HG02840 (cell line): ENCODE measurements around the gene AARSD1.
A peak's percentile ranks its signal among the peaks of the same experiment; 100 is the strongest.
"Not testable (repeated sequence)": the region's sequence is repeated elsewhere in the genome, so short reads cannot be mapped to it uniquely, and the experiment has no call there.

ENCODE experiments used
- ATAC-seq: cut with Tn5 transposase; IDR thresholded peaks from one replicate; pipeline ENCODE4 v1.9.1; 2021; ENCODE audit warnings: mild to moderate bottlenecking, moderate library complexity, moderate number of reproducible peaks; ENCODE audit not compliant: unreplicated experiment, low FRiP score

AARSD1 gene, protein sequence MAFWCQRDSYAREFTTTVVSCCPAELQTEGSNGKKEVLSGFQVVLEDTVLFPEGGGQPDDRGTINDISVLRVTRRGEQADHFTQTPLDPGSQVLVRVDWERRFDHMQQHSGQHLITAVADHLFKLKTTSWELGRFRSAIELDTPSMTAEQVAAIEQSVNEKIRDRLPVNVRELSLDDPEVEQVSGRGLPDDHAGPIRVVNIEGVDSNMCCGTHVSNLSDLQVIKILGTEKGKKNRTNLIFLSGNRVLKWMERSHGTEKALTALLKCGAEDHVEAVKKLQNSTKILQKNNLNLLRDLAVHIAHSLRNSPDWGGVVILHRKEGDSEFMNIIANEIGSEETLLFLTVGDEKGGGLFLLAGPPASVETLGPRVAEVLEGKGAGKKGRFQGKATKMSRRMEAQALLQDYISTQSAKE

GRCh38 chr17:42964161-42964932 lies at the start of gene AARSD1:
Gene AARSD1, minus strand, starts transcription at chr17:42964454. Its CDS starts 14 bp downstream, at chr17:42964440.
- peak; percentile 82 for ATAC-seq

- ATAC-seq = no peak
Measured at GRCh38 chr17:43013296-43013695, 49.0 kb upstream of the AARSD1 start.

GRCh38 chr17:43011728-43012472 lies 47.6 kb upstream of the AARSD1 start:
- ATAC-seq = no peak

DNA sequence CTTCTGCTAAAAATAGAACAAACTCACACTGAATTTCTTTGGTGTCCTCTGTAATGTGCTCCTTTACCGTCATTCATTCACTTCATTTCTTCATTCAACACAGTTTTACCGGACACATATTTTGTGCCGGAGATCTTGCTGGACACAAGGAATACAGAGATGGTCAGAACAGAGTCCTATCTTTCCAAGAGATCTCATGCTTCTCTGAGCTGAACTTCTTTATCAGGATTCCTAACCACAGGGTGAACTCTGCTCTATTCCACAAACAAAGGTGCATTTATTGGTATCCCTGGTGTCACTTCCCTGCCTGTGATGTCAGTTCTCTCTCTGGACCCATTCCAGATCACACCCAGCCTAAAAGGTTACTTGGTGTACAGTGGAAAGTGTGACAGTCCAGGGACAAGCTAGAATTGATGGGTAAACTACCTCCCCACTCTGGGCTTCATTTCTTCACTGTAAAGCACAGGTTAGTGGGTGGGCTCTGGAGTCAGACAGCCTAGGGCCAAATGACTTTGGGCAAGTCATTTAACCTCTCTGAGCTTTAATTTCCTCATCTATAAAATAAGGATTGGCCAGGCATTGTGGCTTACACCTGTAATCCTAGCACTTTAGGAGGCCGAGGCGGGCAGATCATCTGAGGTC lies 46.5 kb upstream of the AARSD1 start:
- ATAC-seq = no peak

DNA sequence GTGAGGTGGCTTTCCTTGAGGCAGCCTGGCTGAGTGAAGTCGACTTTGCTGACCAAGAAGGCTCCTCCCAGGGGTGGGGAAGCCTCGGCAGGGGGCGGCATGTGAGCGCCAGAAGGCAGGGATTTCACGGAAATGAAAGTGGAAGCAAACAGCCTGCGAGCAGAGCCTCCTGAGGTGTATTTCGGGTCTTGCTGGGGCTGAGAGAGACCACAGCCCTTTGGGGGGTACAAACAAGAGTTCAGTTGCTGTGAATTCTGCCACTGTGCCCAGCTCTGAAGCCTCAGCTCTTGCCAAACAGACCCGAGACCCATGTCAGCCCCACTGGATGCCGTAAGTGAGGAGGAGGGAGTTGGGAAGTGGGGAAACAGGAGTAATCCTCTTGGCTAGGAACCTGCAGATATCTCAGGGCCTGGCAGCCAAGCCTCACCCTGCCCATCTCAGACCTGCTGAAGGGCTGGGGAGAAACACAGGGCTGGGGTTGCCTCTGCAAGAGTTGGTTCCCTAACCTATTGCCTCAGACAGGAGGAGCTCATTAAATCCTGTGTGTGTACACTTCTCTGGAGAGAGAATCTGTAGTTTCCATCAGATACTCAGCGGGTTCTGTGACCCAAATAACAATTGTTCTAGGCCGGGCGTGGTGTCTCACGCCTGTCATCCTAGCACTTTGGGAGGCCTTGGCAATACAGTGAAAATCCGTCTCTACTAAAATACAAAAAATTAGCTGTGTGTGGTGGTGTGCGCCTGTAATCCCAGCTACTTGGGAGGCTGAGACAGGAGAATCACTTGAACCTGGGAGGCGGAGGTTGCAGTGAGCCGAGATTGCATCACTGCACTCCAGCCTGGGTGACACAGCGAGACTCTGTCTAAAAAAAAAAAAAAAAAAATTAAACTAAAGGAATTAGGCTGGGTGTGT lies 42.6 kb upstream of the AARSD1 start, which contains the start of gene IFI35:
Gene IFI35 (plus strand): TSS at position 146 of the 913 bp plus-strand sequence. CDS start 164 bp downstream, at position 310.
- ATAC-seq = peak; percentile 81

- ATAC-seq = no peak
Measured at GRCh38 chr17:43003542-43004172, 39.4 kb upstream of the AARSD1 start.

GRCh38 chr17:43000894-43001293 lies 36.6 kb upstream of the AARSD1 start:
- ATAC-seq = not testable (repeated sequence)

GRCh38 chr17:42999003-42999525 lies 34.8 kb upstream of the AARSD1 start:
- no peak for ATAC-seq

DNA sequence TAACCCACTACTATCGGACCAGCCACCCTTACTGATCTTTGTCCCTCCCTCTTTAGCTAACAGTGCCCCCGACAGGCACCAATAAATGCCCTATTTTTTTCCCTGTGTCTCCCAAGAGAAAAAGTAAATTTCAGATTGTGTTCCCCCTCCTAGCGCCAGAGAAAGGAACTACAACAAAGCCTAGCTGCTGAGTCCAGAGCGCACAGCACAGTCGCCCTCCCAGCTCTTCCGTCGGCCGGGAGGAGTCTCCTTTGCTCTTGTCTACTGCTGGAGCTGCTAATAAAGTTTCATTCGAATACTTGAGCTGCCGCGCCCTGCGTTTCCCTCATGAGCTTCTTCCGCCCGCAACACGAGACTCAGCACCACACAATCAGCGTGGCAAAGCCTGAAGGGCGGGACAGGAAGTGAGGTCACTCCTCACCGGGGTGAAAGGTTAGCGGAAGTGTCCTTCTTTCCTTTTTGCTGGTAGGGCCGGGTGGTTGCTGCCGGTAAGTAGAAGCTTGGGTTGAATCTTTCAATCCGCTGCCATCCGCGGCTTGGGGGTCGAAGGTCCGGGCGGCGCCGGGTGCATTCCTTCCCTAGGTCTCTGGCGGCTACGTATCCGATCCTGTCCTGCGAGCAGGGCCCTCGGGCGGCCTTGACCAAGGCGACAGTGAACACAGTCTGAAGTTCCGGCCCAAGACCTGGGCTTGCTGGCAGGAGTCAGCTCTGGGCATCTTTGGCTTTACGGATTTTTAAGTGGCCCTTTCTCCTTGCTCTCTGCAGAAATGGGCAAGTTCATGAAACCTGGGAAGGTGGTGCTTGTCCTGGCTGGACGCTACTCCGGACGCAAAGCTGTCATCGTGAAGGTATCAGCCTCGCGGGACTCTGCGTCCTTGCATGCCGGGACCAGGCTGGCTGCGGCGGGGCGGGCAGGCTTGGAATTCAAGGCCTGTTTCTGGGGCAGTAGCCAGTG lies 34.0 kb upstream of the AARSD1 start, which contains the start of gene RPL27:
Gene RPL27 (plus strand): TSS at position 436 of the 955 bp plus-strand sequence. CDS start 332 bp downstream, at position 768.
- ATAC-seq = peak; percentile 88

- ATAC-seq = no peak
Measured at GRCh38 chr17:42997390-42997983, 33.2 kb upstream of the AARSD1 start.

GRCh38 chr17:42993913-42994312 lies 29.7 kb upstream of the AARSD1 start:
- ATAC-seq = not testable (repeated sequence)

- ATAC-seq = no peak
Measured at GRCh38 chr17:42992872-42993271, 28.6 kb upstream of the AARSD1 start.

- ATAC-seq = no peak
Measured at GRCh38 chr17:42991471-42991870, 27.2 kb upstream of the AARSD1 start.

DNA sequence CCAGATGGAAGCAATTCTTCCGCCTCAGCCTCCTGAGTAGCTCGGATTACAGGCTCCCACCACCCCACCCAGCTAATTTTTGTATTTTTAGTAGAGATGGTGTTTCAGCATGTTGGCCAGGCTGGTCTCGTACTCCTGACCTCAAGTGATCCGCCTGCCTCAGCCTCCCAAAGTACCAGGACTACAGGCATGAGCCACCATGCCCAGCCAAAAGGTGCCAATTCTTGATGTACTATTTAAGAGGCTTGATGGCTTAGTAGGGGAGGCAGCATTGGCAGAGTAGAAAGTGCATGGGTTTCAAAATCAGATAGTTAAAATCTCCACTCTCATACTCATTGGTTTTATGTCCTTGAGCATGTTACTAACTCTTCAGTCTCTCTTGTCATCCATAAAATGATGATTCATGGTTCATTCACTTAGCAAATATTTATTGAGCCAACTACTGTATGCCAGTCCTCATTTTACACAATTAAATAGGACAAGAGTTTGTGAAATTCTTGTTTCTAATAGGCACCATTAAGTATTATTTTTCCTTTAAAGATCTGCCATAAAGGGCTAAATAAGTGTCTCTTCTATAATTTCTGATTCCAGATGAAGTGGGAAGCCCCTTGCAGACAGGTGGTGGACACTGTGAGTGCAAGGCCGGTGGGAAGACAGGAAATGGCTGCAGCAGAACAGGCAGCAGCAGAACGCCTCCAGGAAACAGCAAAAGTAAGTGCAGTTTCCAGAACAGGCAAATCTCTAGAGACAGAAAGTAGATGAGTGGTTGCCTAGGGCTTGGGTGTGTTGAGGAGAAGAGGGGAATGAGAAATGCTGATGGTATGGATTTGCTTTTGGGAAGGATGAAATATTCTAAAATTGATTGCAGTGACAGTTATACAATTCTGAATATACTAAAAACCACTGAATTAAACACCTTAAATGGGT lies 25.7 kb upstream of the AARSD1 start:
- ATAC-seq = no peak

DNA sequence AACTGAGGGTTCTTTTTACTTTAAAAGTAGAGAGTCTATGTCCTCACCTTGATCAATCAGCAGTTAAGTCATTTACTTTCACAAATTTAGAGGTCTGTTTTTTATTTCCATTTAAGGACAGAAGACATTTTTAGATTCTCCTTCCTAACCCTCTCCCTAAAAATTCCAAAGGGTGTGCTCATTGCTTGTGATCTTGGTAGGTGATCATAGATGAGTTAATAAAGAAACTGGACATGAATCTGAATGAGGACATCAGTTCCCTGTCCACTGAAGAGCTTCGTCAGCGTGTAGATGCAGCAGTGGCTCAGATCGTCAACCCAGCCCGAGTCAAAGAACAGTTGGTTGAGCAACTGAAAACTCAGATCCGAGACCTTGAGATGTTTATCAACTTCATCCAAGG lies 24.9 kb upstream of the AARSD1 start:
- no peak for ATAC-seq

- ATAC-seq = no peak
Measured at GRCh38 chr17:42985225-42985624, 21.0 kb upstream of the AARSD1 start.
